Activated CD8-positive, alpha-beta memory T cell treated with anti-CD3 and anti-CD28 coated beads, Interleukin-2, amount 50 U/mL, for 4 hours (primary cell): ENCODE data around the gene ANKRD53.
"Not testable (repeated sequence)": the region's sequence is repeated elsewhere in the genome, so short reads cannot be mapped to it uniquely, and the experiment has no call there.

ENCODE experiments used
- DNase-seq: peaks from one replicate; pipeline ENCODE4 v3.0.0-alpha.2; 2020

The ANKRD53 gene

DNA sequence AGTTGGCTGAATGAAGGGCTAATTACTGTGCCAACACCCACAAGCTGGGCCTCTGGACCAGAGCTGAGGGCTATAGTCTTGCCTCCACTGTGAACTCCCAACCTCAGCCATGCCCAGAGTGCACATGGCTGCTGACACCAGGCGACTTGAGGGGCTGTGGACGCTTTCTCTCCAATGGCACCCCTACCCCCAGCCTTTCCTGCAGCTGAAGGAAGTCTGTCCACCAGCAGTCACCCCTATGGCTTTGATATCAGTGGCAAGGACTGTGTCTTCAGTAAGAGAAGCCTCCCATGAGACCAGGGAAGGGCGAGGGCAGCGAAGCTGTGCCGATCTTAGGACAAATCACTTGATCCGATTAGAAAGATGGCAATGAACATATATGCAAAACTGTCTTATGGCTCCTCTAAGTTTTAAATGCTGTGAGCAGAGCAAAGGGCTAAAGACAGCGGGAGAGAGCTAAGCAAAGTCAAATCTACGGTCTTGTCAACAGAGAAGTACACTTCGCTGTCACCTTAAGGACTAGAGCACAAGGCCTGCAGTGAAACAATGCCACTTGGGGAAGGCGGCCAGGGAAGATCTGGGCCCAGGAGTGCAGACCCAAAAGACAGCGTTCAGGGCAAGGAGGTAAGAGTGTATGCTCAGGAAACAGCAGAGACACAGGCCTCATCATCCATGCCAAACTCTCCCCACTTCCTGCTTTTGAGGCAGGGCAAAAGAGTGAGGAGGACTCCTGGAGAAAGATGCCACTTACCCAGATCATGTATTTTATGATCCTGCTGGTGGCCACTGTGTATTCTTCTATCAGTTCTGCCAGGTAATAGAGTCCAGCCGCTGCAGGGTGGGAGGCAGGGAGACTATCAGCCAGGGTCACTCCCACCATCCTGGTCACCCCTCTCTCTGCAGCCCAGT, 14.8 kb downstream of the ANKRD53 start:
- DNase-seq, result no peak

DNA sequence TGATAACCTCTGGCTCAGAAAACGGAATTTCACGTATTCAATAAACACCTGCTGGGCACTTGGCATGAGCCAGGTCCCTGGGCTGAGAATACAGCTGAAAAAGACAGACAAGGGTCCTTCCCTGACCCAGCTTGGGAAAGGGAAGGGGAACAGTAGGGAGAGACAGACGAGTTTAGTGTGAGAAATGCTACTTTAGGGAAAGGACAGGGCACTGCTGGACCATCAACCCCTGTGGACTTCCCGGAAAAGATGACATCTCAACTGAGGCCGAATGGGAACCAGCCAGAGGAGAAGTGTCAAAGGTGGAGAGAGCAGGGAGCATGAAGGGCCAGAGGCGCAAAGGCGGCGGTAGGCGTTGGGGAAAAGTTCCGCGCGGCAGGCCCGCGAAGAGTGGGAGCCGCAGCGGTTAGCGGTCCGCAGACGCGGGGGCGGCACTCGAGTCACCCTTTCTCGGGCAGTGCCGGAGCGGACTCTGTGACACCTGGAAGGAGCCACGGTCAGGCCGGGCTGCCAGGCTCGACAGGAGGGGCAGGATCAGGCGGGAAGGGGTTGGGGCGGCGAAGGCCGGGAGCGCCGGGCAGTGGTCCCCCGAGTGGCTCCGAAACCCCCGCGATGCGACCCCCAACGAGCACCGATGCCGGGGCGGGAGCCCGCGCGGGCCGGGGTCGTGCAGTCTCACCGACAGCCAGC, 15.7 kb downstream of the ANKRD53 start:
- peak; percentile 46 for DNase-seq

- DNase-seq, result peak; percentile 91
Measured at GRCh38 chr2:70994699-70995425, 16.4 kb downstream of the ANKRD53 start, which contains the start of gene TEX261. TSS of gene TEX261 (minus strand) at chr2:70994873. CDS start at chr2:70994757, 116 bp downstream.

- DNase-seq, result peak; percentile 48
Measured at GRCh38 chr2:70995426-70995729, 16.9 kb downstream of the ANKRD53 start.

DNA sequence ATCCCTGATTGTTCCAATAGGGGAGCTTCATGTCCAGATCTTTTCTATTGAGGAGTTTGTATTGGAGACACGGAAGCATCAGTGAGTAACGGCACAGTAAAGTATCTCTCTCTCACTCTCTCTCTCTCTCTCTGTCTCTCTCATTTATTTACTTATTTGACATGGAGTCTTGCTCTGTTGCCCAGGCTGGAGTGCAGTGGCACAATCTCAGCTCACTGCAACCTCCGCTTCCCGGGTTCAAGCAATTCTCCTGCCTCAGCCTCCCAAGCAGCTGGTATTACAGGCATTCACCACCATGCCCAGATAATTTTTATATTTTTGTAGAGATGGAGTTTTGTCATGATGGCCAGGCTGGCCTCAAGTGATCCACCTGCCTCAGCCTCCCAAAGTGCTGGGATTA, 20.5 kb downstream of the ANKRD53 start:
- DNase-seq, result not testable (repeated sequence)

- DNase-seq, result no peak
Measured at GRCh38 chr2:70999362-70999761, 20.9 kb downstream of the ANKRD53 start.

DNA sequence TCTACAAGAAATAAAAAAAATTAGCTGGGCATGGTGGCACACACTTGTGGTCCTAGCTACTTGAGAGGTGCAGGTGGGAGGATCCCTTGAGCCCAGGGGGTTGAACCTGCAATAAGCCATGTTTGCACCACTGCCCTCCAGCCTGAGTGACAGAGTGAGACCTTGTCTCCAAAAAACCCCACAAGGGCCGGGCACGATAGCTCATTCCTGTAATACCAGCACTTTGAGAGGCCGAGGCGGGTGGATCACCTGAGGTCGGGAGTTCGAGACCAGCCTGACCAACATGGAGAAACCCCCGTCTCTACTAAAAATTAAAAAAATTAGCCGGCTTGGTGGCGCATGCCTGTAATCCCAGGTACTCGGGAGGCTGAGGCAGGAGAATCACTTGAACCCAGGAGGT, 21.5 kb downstream of the ANKRD53 start:
- not testable (repeated sequence) for DNase-seq

DNA sequence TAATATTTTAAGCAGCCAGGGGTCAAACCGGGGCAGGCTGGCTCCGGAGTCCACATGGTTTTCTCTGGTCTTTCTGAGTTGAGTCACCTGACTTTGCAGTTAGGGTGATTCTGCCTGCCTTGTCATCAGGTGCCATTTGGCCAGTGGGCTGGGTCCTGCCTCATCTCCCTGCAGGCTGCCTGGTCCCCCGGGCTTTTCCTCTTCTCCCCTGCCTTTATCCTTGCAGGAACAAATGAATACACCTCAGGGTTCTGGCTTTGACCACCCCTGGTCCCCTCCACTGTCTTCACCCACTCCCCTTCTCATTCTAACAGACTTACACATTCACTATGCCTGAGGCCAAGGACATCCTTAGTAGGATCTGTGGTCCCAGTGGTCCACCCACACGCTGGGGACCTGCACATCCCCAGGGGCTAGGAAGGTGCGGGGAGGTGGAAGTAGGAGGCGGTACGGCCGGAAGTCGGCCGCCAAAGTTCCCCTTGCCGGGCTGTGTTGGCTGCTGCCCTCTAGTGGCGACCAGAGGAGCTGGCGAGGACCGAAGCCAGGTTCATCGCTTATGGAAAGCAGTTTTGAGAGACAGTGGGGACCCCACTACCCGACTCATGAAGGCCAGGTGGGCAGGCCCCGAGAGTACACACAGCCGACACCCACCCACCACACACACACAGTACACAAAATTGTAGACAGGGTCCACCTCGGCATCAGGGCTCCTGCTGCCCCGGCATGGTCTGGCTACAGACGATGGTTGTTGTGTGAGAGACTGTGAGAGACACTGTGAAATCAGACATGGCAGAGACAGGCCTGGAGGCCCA, 22.6 kb downstream of the ANKRD53 start:
- DNase-seq, result peak; percentile 81

DNA sequence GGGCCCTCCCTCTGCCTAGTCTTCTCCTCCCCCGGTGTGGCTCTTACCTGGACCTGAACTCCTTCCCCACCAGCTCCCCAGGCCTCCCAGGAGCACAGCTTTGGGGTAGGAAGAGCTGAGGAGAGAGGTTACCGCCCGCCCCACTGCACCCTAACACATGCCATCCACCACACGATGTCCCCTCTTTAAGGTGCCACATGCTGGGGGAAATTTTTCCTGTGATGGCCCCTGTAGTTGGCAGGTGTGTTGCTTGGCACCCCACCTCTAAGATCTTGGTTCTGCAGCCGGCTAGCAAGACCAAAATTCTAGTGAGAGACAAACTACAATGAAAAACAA, 23.1 kb downstream of the ANKRD53 start:
- no peak for DNase-seq

- DNase-seq, result no peak
Measured at GRCh38 chr2:71001981-71002570, 23.6 kb downstream of the ANKRD53 start.

- no peak for DNase-seq
Measured at GRCh38 chr2:71003396-71003795, 25.0 kb downstream of the ANKRD53 start.

GRCh38 chr2:71003966-71004755, 25.7 kb downstream of the ANKRD53 start:
- DNase-seq, result no peak

DNA sequence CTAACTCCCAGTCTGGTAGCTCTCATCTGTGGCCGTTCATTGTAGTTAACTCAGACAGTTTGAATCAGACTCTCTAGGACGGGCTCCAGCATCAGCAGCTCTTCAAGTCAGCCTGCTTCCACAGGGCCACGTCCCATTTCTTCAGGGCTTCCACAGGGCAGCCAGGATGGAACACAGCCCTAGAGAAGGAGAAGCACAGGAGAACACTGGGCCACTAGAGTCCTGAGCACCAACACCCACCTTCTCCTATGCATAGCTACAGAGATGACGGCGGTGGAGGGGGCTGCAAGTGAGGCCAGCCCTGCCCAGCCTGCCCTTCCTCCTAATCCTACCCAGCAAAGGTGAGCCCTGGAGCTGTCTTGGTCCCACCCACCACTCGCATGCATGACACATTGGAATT, 26.4 kb downstream of the ANKRD53 start:
- no peak for DNase-seq

GRCh38 chr2:71005271-71006202, 27.1 kb downstream of the ANKRD53 start:
- DNase-seq, result no peak

GRCh38 chr2:71006323-71006722, 27.9 kb downstream of the ANKRD53 start:
- no peak for DNase-seq

GRCh38 chr2:71006955-71007799, 28.7 kb downstream of the ANKRD53 start:
- DNase-seq, result no peak

GRCh38 chr2:71008342-71008741, 29.9 kb downstream of the ANKRD53 start:
- no peak for DNase-seq

DNA sequence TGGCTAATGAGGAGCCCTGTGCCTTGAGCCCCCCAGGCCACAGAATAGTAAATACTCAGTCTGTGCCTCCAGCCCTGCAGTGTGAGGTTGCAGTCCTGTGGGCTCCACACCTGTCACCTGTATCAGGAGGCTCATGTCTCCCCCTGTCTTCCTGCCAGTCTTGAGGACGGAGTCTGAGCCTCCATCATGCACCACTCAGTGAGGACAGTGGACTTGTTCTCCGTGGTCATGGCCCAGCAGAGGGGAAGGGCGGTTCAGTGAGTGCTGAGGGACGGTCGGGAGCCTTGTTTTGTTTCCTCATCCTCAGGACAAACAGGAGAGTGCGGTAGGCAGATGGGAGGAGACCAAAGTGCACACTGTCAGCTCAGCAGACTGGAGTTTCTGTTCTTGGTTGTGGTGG, 33.4 kb downstream of the ANKRD53 start:
- not testable (repeated sequence) for DNase-seq

- no peak for DNase-seq
Measured at GRCh38 chr2:71018625-71019024, 40.2 kb downstream of the ANKRD53 start.
